Natural killer cell (primary cell): ENCODE results near the gene EPHB4. TPM values are rescaled to one million over a fixed set of nuclear protein-coding genes. Genes with fewer than 3 reads are reported as not detected.

Source experiments
- ATAC-seq, 3 donors: fragments of 150-1000 bp in 2 of 3; fragments of 200-7000 bp in 1 of 3; cut with Tn5 transposase; 1 replicate in 1 of 3; 2 replicates in 2 of 3; pipeline ENCODE4 v1.10.0; 2021; ENCODE audit warnings: mild to moderate bottlenecking in 2 of 3, moderate library complexity in 2 of 3
- DNase-seq, 2 donors: peaks; one replicate each; pipeline versions ENCODE4 v3.0.0 to v3.0.0-alpha.2; 2013 to 2021; ENCODE audit warnings: mixed read lengths in 1 of 2
- H3K27ac ChIP-seq: one replicate; pipeline ENCODE4 v1.5.1; 2013; ENCODE audit warnings: mild to moderate bottlenecking, low read length
- H3K27me3 ChIP-seq: one replicate; pipeline ENCODE4 v1.6.1; 2013; ENCODE audit warnings: low read length; ENCODE audit not compliant: control insufficient read depth, insufficient read depth
- H3K36me3 ChIP-seq: one replicate; pipeline ENCODE4 v1.6.1; 2013; ENCODE audit warnings: low read length; ENCODE audit not compliant: control insufficient read depth, insufficient read depth
- H3K4me1 ChIP-seq: one replicate; pipeline ENCODE4 v1.6.1; 2013; ENCODE audit warnings: low read length; ENCODE audit not compliant: control insufficient read depth, insufficient read depth
- H3K4me3 ChIP-seq: one replicate; pipeline ENCODE4 v1.5.1; 2013; ENCODE audit warnings: low read length
- H3K9me3 ChIP-seq: one replicate; pipeline ENCODE4 v1.6.1; 2013; ENCODE audit warnings: low read length; ENCODE audit not compliant: control insufficient read depth, insufficient read depth
- H3K27ac Mint-ChIP-seq, 2 donors: one replicate each; pipeline ENCODE4 v1.8.0; 2022; ENCODE audit warnings: mild to moderate bottlenecking in 2 of 2, mixed read lengths in 2 of 2, moderate library complexity in 1 of 2
- H3K27me3 Mint-ChIP-seq, 2 donors: one replicate each; pipeline ENCODE4 v1.8.0; 2022; ENCODE audit warnings: low read depth in 2 of 2, mixed read lengths in 2 of 2
- H3K36me3 Mint-ChIP-seq: one replicate; pipeline ENCODE4 v1.8.0; 2022; ENCODE audit warnings: mixed read lengths
- H3K4me1 Mint-ChIP-seq, 2 donors: one replicate each; pipeline ENCODE4 v1.8.0; 2022; ENCODE audit warnings: mixed read lengths in 2 of 2
- H3K4me3 Mint-ChIP-seq: one replicate; pipeline ENCODE4 v1.8.0; 2022; ENCODE audit warnings: mild to moderate bottlenecking, moderate library complexity, mixed read lengths
- H3K9me3 Mint-ChIP-seq, 2 donors: one replicate each; pipeline ENCODE4 v1.8.0; 2022; ENCODE audit warnings: mixed read lengths in 2 of 2
- CTCF ChIP-seq: fragments of 200-600 bp; IDR thresholded peaks from one replicate; pipeline ENCODE4 v1.8.0; 2022; ENCODE audit warnings: antibody characterized with exemption
- WGBS: methylation state at CpG from one replicate; pipeline ENCODE4 v1.1.7; 2013; ENCODE audit warnings: missing lambda C conversion rate; ENCODE audit not compliant: insufficient coverage; 5-methylcytosine and 5-hydroxymethylcytosine counted together
- intact Hi-C: fragments of 100-400 bp; cut with micrococcal nuclease; formaldehyde crosslinking; loops from one replicate; pipeline ENCODE4 v1.14.2; 2022
- total RNA-seq, 4 donors: library from RNA; stranded (reverse); fragments of 120-200 nt in 1 of 4; gene quantifications; one replicate each; pipeline versions ENCODE4 v1.2.3 to v1.2.4, GENCODE V29; 2013 to 2022

EPHB4 gene
- total RNA-seq, 3 donors from 2014 or later (not counting 1 experiment from before 2014, with no cell fraction given), result 0.66 to 1.5 (median 0.88) TPM

GRCh38 chr7:100852048-100852872 lies 24.9 kb upstream of the EPHB4 start, which contains the start of gene SLC12A9:
SLC12A9 (plus strand) TSS chr7:100852713; CDS start chr7:100854198, 1,485 bp downstream.
- peak; percentile 71 to 91 for DNase-seq
- Histone ChIP-seq H3K9me3 (no peaks in the 10 kb centered on the region), H3K27ac (peak within 1 kb of the TSS; percentile 59), H3K4me1 (peaks cover 28% of the 10 kb centered on the region), H3K36me3 (peaks cover 8% of the 10 kb centered on the region), H3K4me3 (peak within 1 kb of the TSS; percentile 71), H3K27me3 (no peaks in the 10 kb centered on the region)
- peak; percentile 90 to 94 (median 92) for ATAC-seq
- peak within 1 kb of the TSS; percentile 71 to 87 for H3K27ac Mint-ChIP-seq
- intact Hi-C loops, result loop anchor here (5.0 to 10.0 kb wide), 2 partner anchors 55 to 377 kb away; partner anchors contain the start of gene TSC22D4
- peaks cover 0 to 3% of the 10 kb centered on the region in 2 donors for H3K27me3 Mint-ChIP-seq
- no peaks in the 10 kb centered on the region for H3K9me3 Mint-ChIP-seq
- peak within 1 kb of the TSS; percentile 97 for H3K4me3 Mint-ChIP-seq
- WGBS, result under 1% methylated on average over 71 of the region's 71 CpGs
- H3K36me3 Mint-ChIP-seq, result no peaks in the 10 kb centered on the region
- H3K4me1 Mint-ChIP-seq, result peaks cover 8 to 31% of the 10 kb centered on the region in 2 donors
- TF ChIP-seq CTCF, result peak; percentile 98

GRCh38 chr7:100847360-100847759 lies 20.0 kb upstream of the EPHB4 start:
- Histone ChIP-seq H3K4me1 (peaks cover 11% of the 10 kb centered on the region), H3K9me3 (no peaks in the 10 kb centered on the region), H3K4me3 (no peak overlapping the region), H3K27ac (no peak overlapping the region), H3K27me3 (no peaks in the 10 kb centered on the region), H3K36me3 (no peaks in the 10 kb centered on the region)
- no peak overlapping the region for H3K27ac Mint-ChIP-seq
- TF ChIP-seq CTCF, result no peak
- no peaks in the 10 kb centered on the region for H3K36me3 Mint-ChIP-seq
- peaks cover 0 to 4% of the 10 kb centered on the region in 2 donors for H3K27me3 Mint-ChIP-seq
- 94% methylated on average over 4 of the region's 4 CpGs for WGBS
- H3K4me3 Mint-ChIP-seq, result no peak overlapping the region
- DNase-seq (no peak), ATAC-seq (no peak)
- H3K4me1 Mint-ChIP-seq, result peaks cover 7 to 8% of the 10 kb centered on the region in 2 donors
- intact Hi-C loops, result no loop called here
- no peaks in the 10 kb centered on the region for H3K9me3 Mint-ChIP-seq

- intact Hi-C loops, result no loop called here
- H3K27ac Mint-ChIP-seq, result no peak overlapping the region
- ATAC-seq (no peak), DNase-seq (no peak)
- Histone ChIP-seq H3K36me3 (no peaks in the 10 kb centered on the region), H3K9me3 (no peaks in the 10 kb centered on the region), H3K4me3 (no peak overlapping the region), H3K4me1 (peaks cover 15% of the 10 kb centered on the region), H3K27ac (no peak overlapping the region), H3K27me3 (no peaks in the 10 kb centered on the region)
- peaks cover 5 to 14% of the 10 kb centered on the region in 2 donors for H3K4me1 Mint-ChIP-seq
- 97% methylated on average over 6 of the region's 8 CpGs for WGBS
- H3K36me3 Mint-ChIP-seq, result no peaks in the 10 kb centered on the region
- no peak overlapping the region for H3K4me3 Mint-ChIP-seq
- no peak for TF ChIP-seq CTCF
- H3K27me3 Mint-ChIP-seq, result peaks cover 0 to 2% of the 10 kb centered on the region in 2 donors
- no peaks in the 10 kb centered on the region for H3K9me3 Mint-ChIP-seq
Observed at GRCh38 chr7:100840470-100841100, 13.3 kb upstream of the EPHB4 start.
